SK-N-SH treated with all-trans-retinoic acid at 6 μM for 48 hours (cell line): ENCODE measurements around the gene SORCS2.

Experiments
- ATAC-seq: fragments of 200-7000 bp; cut with Tn5 transposase; 3 replicates; pipeline ENCODE4 v1.9.1; 2020; ENCODE audit warnings: mild to moderate bottlenecking, moderate library complexity
- ARNTL ChIP-seq: fragments of 450-650 bp; formaldehyde crosslinking; IDR thresholded peaks from 2 replicates; pipeline ENCODE4 v1.5.0; 2020; ENCODE audit warnings: low read depth, mild to moderate bottlenecking, moderate library complexity, borderline replicate concordance
- BACH2 ChIP-seq: fragments of 250-450 bp; sonication (Bioruptor Pico); IDR thresholded peaks from 2 replicates; pipeline ENCODE4 v1.9.0; 2021; ENCODE audit warnings: mild to moderate bottlenecking, borderline replicate concordance
- CSDC2 ChIP-seq: fragments of 250-450 bp; sonication (Bioruptor Pico); IDR thresholded peaks from 2 replicates; pipeline ENCODE4 v1.5.0; 2020; ENCODE audit warnings: mild to moderate bottlenecking, moderate library complexity
- CSRNP3 ChIP-seq: fragments of 250-450 bp; sonication (Bioruptor Pico); IDR thresholded peaks from 2 replicates; pipeline ENCODE4 v1.5.1; 2021; ENCODE audit warnings: mild to moderate bottlenecking, moderate library complexity
- ESRRG ChIP-seq: fragments of 250-450 bp; sonication (Bioruptor Pico); IDR thresholded peaks from 2 replicates; pipeline ENCODE4 v1.6.1; 2021; ENCODE audit warnings: mild to moderate bottlenecking
- GLIS3 ChIP-seq: fragments of 250-450 bp; sonication (Bioruptor Pico); IDR thresholded peaks from 2 replicates; pipeline ENCODE4 v1.5.0; 2020; ENCODE audit warnings: mild to moderate bottlenecking, moderate library complexity
- ISL1 ChIP-seq: fragments of 250-450 bp; sonication (Bioruptor Pico); IDR thresholded peaks from 2 replicates; pipeline ENCODE4 v2.1.2; 2022; ENCODE audit warnings: mild to moderate bottlenecking, moderate library complexity
- PATZ1 ChIP-seq: fragments of 250-450 bp; sonication (Bioruptor Pico); IDR thresholded peaks from 2 replicates; pipeline ENCODE4 v1.8.0; 2020; ENCODE audit warnings: mild to moderate bottlenecking, moderate library complexity, borderline replicate concordance
- POU6F1 ChIP-seq: fragments of 250-450 bp; sonication (Bioruptor Pico); IDR thresholded peaks from 2 replicates; pipeline ENCODE4 v1.8.0; 2021; ENCODE audit warnings: low read depth, mild to moderate bottlenecking, moderate library complexity, borderline replicate concordance
- PPARA ChIP-seq: fragments of 250-450 bp; sonication (Bioruptor Pico); IDR thresholded peaks from 2 replicates; pipeline ENCODE4 v1.5.0; 2020; ENCODE audit warnings: mild to moderate bottlenecking, borderline replicate concordance
- RARB ChIP-seq: fragments of 250-450 bp; sonication (Bioruptor Pico); IDR thresholded peaks from 2 replicates; pipeline ENCODE4 v1.8.0; 2021; ENCODE audit warnings: mild to moderate bottlenecking, moderate library complexity
- TCF4 ChIP-seq: fragments of 250-450 bp; sonication (Bioruptor Pico); IDR thresholded peaks from 2 replicates; pipeline ENCODE4 v1.8.0; 2021; ENCODE audit warnings: mild to moderate bottlenecking, moderate library complexity, borderline replicate concordance
- ZC3H10 ChIP-seq: fragments of 250-450 bp; sonication (Bioruptor Pico); IDR thresholded peaks from 2 replicates; pipeline ENCODE4 v1.5.1; 2021; ENCODE audit warnings: mild to moderate bottlenecking, moderate library complexity
- ZFP3 ChIP-seq: fragments of 250-450 bp; sonication (Bioruptor Pico); IDR thresholded peaks from 2 replicates; pipeline ENCODE4 v1.5.0; 2020; ENCODE audit warnings: mild to moderate bottlenecking, moderate library complexity
- ZFP30 ChIP-seq: fragments of 450-650 bp; formaldehyde crosslinking; IDR thresholded peaks from 2 replicates; pipeline ENCODE4 v1.5.0; 2022; ENCODE audit warnings: mild to moderate bottlenecking, moderate library complexity
- ZNF70 ChIP-seq: fragments of 450-650 bp; formaldehyde crosslinking; IDR thresholded peaks from 2 replicates; pipeline ENCODE4 v1.5.0; 2020; ENCODE audit warnings: mild to moderate bottlenecking, moderate library complexity
- ZNF8 ChIP-seq: fragments of 450-650 bp; formaldehyde crosslinking; IDR thresholded peaks from 2 replicates; pipeline ENCODE4 v1.5.0; 2020; ENCODE audit warnings: mild to moderate bottlenecking, moderate library complexity

Gene SORCS2

GRCh38 chr4:7590899-7591298 is 398.6 kb downstream of the SORCS2 start:
- ATAC-seq = no peak
- no peak for TF ChIP-seq PATZ1 (CRISPR knock-in tag)
- no peak for TF ChIP-seq ZNF8 (CRISPR knock-in tag)
- no peak for TF ChIP-seq ZFP3
- TF ChIP-seq ISL1 (CRISPR knock-in tag) = no peak
- TF ChIP-seq GLIS3 = no peak
- no peak for TF ChIP-seq PPARA (CRISPR knock-in tag)
- no peak for TF ChIP-seq ZFP30
- TF ChIP-seq CSRNP3 (CRISPR knock-in tag) = no peak
- no peak for TF ChIP-seq ARNTL (CRISPR knock-in tag)
- no peak for TF ChIP-seq CSDC2 (CRISPR knock-in tag)
- no peak for TF ChIP-seq TCF4 (CRISPR knock-in tag)
- no peak for TF ChIP-seq RARB (CRISPR knock-in tag)

GRCh38 chr4:7591409-7592053 is 399.2 kb downstream of the SORCS2 start:
- ATAC-seq = no peak
- TF ChIP-seq POU6F1 (CRISPR knock-in tag) = no peak
- TF ChIP-seq ZC3H10 (CRISPR knock-in tag) = no peak
- TF ChIP-seq RARB (CRISPR knock-in tag) = no peak
- TF ChIP-seq ESRRG (CRISPR knock-in tag) = no peak
- TF ChIP-seq PATZ1 (CRISPR knock-in tag) = no peak
- no peak for TF ChIP-seq TCF4 (CRISPR knock-in tag)
- no peak for TF ChIP-seq CSRNP3 (CRISPR knock-in tag)

GRCh38 chr4:7593646-7594412 is 401.5 kb downstream of the SORCS2 start:
- ATAC-seq = peak; percentile 44; the same call in 2 of the 3 replicates
- TF ChIP-seq ZFP30 (no peak), TCF4 (CRISPR knock-in tag) (no peak), ZNF8 (CRISPR knock-in tag) (no peak), BACH2 (CRISPR knock-in tag) (no peak), ZNF70 (no peak), CSRNP3 (CRISPR knock-in tag) (no peak), RARB (CRISPR knock-in tag) (no peak), CSDC2 (CRISPR knock-in tag) (no peak), POU6F1 (CRISPR knock-in tag) (no peak)
